HL-60/S4 (cell line): ENCODE results near the gene ANKMY1.

Experiments used
- in situ Hi-C: fragments of 300-500 bp; cut with MboI; formaldehyde crosslinking; loops from 2 replicates; pipeline ENCODE4 v1.14.3; 2022; ENCODE audit warnings: low sequenced_read_pairs

ANKMY1 gene

DNA sequence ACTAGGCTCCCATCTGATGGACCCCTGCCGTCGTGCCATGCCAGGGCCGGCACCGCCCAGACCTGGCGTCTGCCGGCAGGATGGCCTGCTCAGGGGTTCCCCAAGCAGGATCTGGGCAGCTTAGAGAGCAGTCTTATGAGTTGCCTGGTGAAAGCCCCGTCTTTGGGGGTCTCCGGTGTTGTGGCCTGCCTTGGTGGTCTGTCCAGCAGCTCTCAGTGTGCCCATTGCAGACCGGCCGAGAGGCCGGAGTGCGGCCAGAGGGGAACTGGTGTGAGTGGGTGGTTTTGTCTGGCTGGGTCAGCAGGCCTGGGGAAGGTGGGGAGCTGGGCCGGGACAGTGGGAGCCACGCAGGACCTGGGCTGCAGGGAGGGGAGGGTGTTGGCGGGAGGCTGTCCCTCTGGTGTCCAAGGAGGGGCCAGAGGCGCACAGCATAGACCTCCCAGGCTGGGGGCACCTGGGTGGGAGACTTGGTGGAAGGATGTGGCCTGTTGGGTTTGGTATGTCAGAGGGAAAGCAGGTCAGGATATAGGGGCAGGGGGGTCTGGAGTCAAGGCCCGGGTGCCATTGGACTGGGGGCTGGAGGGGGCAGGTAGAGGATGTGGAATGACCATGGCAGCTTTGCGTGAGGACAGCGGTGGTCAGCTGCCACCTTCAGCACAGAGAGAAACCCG, 105.9 kb downstream of the ANKMY1 start:
- in situ Hi-C loops = no loop called here

DNA sequence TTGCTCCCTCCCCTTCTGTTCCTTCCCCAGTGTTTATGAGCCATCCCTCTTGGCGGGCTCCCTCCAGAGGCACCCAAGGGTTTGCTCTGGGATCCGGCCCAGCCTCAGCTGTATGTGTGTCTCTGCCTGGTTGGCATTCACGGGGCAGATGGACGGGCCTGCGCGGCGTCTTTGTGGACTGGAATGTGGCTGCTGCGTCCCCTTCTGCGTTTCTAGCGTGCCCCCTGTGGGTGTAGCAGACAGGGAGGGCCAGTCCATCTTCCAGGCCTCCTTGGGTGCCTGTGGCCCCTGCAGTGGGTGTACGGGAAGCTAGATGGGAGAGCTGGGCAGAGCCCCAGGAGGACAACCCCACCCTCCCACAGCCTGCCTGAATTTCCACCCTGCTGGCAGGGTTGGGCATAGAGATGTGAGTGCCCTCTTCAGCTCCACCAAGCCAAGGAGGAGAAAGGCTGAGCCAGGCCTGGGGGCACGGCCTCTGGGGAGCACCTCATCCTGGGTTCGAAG, 106.6 kb downstream of the ANKMY1 start:
- in situ Hi-C loops = no loop called here

DNA sequence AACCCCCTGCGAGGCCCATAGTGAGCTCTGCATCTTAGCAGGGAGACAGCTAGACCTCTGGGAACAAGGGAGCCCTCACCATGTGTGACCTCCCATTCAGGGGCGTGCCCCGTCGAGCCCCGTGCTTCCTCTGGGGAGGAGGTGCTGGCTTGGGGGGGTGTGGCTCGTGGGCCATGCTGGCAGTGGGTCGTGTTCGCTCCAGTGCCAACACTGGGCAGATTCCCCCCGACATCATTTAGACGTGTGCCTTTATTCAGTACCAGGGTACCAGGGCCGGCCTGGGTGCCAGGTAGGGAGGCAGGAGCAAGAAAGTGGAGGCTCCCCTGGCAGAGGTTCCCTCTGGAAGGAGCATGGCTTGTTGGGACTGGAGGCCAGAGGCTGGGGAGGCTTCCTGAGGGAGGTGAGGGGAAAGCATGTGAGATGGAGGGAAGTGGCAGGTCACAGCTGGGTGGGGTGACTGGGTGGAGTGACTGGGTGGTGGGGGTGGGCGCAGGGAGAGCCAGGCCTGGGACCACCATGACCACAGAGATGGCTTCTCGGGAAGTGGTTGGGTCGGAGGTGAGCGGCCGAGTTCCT, 107.2 kb downstream of the ANKMY1 start:
- in situ Hi-C loops = no loop called here

DNA sequence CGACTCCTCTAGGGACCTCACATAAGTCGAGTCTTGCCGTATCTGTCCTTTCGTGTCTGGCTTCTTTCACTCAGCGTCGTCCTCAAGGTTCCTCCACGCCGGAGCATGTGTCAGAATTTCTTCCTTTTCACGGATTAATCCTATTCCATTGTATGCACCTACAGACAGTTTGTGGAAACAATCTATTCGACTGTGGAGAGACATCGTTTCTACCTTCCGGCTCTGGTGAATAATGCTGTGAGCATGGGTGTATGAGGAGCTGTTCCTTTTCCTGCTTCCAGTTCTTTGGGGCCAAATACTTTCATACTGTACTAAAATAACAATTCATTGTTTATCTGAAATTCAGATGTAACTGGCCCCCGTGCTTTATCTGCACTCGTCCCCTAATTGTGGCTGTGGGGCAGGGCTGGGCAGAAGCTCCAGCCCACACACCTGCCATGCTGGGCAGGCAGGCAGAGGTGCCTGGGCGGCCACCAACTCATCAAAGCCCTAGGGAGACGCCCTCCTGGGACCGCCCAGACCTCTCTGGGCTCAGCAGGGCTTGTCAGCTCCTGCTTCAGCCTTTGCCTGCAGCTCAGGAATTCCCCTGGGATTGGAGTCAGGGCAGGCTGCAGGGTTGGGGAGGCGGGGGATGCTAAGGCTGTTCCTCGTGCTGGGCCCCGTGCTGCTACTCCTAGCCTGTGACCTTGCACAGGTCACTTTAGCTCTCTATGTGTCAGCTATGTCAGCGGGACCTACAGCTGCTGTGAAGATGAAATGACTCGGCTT, 107.8 kb downstream of the ANKMY1 start:
- in situ Hi-C loops = loop anchor here (25.0 kb wide), 1 partner anchor 213 kb away; no protein-coding TSS in a partner anchor

DNA sequence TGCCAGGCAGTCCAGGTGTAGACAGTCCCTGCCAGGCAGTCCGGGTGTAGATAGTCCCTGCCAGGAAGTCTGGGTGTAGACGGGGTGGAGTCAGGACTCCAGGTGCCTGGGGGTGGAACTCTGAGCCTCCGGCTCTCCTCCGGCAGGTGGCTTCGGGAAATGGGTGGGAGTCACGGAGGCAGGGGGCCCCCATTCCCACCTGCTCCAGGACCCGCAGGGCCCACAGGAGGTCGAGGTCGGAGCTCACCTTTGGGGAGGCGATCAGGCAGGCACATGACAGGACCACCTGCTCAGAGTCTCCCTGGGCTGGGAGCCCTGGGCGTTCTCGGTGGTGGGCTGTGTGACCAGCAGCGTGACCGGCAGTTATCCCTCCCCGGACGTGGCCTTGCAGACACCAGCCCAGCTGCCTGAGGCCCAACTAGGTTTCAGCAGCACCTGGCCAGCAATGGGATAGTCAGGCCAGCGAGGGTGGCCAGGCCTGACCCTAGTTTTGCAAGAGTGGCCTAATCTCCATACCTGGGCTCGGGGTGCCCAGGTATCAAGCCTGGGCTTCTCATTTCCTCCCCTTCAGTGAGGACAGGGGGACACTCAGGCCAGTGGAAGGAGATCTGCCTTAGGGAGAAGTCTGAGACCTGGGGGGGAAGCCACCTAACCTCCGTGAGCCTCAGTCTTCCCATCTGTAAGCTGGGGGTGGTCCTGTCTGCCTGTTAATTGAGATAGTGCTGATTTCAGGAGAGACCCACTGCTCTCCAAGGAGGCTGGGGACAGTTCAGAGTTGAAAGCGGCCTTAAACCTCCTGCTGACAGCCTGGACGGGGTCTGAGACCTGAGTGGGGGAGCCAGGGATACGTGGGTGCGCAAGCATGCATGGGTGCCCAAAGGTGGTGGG, 109.2 kb downstream of the ANKMY1 start:
- in situ Hi-C loops = loop anchor here (25.0 kb wide), 1 partner anchor 211 kb away; no protein-coding TSS in a partner anchor

DNA sequence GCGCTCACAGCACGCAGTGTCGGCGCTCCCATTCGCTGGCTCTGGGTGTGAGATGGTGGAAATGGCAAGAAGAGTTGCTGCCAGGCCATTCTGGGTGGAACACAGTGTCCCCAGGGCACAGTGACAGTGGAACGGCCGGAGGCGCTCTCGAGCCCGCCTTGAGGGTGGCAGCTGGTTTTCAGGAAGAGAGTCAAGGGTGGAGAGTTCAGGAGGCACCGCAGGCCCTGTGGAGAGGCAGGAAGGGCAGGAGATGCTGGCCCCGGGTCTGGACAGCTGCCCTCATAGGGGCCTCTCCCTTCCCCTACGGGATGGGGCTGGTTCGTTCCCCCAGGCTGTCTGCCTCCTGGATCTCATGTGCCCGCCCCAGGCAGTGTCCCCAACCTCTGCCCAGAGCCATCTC, 109.9 kb downstream of the ANKMY1 start:
- in situ Hi-C loops = loop anchor here (25.0 kb wide), 1 partner anchor 211 kb away; no protein-coding TSS in a partner anchor

DNA sequence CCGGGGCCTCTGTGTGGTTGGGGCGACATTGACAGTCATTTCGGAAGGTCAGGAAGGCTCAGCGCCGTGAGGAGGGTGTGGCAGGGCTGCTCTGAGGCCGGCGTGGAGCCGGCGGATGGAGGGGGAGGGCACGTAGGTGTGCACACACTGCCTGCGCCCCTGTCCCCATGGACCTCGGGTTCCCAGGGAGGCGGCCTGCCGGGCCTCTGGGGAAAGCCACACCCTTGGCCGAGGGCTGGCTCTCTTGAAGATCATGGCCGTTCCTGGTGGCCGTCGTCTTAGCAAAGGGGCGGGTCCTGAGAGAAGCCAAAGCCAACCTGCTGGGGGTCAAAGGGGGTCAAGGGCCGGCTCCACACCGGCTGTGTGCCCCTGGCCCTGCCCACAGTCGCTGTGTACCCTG, 110.5 kb downstream of the ANKMY1 start:
- in situ Hi-C loops = loop anchor here (25.0 kb wide), 1 partner anchor 210 kb away; no protein-coding TSS in a partner anchor

DNA sequence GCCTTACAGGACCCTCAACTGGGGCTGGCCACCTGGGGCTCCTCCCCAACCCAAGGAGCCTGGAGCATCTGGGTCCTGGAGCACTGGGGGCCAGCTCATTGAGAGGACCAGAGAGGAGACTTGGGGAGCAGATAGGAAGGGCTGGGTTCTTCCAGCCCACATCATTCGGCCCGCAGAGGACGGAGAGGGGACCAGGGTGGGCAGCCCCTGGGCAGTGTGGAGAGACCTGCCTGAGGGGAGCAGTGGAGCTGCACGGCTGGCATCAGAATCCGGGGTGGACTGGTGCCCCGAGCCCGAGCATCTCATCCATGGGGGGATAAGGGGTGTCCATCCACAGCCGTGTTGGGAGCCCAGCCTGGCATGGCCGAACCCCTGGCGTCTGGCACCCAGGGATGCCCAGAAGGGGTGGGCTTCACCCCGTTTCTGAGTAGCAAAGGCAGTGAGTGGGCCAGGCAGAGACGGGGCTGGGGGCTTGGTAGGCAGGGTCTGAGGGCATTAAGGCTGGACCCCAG, 111.1 kb downstream of the ANKMY1 start:
- in situ Hi-C loops = loop anchor here (25.0 kb wide), 1 partner anchor 209 kb away; no protein-coding TSS in a partner anchor

DNA sequence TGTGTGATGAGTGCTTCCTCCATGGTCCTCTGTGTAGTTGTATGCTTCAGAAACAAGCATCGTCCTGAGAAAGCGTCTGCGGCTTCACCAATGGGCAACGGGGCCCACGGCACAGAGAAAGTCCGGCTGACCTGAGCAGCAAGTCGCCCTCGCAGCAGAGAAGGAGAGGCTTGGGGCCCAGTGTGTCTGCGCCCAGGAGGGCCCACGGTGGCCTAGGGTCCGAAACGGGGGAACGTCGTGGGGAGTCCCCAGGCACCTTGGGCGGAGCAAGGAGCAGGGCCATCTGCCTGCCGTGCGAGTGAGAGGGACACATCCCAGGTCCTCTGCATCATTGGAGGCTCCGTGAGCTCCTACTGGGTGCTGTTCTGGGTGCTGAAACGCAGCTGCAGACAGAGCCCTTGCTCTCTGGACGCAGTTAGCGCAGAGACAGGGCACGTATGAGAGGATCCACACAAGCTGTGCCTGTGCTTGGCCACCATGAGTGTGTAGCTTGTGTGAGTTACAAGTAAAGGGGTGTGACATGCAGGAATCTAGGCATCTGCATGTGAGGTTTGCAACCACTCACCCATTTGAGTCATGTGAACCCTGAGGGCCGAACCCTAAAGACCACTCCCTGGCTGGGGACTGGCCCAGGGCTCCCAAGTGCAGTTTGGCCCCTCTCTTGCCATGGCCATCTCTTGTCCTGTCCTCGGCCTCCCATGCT, 111.7 kb downstream of the ANKMY1 start:
- in situ Hi-C loops = loop anchor here (25.0 kb wide), 1 partner anchor 209 kb away; no protein-coding TSS in a partner anchor

DNA sequence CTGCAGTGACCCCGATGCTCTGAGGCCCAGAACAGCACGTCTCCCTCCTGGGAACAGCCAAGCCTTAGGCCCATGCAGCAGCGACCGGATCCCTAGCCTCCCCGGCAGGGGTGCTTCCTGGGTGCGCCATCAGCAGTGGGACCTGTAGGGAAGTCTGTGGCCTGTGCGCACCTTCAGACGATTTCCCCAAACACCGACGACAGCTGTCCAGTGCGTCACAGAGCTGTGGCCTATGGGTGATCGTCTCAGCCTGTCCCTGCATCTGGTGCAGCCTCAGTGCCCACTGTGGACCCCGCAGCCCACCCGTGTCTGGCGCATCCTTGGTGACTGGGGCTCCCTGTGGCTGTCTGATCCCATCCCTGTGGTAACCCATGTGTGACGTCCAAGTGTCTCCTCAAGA, 113.3 kb downstream of the ANKMY1 start:
- in situ Hi-C loops = loop anchor here (25.0 kb wide), 1 partner anchor 207 kb away; no protein-coding TSS in a partner anchor

DNA sequence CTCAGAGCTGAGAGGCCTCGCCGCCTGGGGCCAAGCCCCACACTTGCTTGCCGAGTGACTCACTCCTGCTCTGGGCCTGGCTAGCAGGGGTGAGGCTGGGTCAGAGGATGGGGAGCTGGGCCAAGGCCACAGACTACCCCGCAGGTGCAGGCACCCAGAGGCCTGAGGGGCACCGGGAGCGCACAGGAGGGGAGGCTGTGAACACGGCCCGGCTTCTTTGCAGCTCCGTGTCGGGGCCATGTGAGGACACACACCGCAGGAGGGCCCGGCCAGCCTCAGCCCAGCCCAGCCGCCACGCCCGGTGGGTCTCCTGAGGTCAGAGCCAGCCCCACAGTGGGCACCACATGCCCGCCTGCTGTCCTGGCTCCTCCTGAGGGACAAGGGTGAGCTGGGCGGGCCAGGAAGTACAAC, 113.9 kb downstream of the ANKMY1 start:
- in situ Hi-C loops = loop anchor here (25.0 kb wide), 1 partner anchor 207 kb away; no protein-coding TSS in a partner anchor

DNA sequence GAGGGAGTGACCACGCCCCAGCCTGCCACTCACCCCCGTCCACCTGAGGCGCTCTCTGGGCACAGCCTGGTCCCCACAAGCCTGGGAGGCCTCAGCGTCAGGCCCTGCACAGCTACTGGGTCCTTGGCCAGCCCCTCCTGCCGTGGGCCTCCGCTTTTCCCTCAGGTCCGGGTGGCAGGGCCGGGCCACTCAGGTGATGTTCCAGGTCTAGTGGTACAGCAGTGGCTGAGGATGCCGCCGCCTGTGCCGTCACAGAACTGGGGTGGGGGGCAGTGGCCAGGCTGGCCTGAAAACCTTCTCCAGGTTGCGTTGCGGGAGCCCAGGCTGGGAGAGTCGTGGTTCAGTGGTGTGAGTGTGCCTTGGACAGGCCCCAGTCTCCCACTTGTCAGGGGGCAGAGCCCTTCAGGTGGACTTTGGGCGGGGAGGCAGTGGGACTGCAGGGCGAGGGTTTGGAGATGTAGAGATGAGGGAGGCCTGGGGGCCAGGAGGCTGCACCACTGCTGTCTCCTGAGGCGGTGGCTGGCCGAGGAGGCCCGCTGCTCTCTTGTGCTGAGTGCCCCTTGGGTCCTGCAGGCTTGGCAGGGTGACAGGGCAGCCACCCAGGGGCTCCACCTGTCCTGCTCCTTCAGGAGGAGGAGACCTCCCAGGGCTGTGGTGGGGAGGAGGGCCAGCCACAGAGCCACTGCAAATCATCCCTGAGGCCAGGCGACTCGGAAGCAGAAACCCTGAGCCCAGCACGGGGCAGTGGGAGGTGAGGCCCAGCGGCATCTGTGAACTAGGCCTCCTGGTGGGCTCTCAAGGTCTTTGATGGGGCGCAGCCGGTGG, 114.7 kb downstream of the ANKMY1 start:
- in situ Hi-C loops = loop anchor here (25.0 kb wide), 1 partner anchor 206 kb away; no protein-coding TSS in a partner anchor

DNA sequence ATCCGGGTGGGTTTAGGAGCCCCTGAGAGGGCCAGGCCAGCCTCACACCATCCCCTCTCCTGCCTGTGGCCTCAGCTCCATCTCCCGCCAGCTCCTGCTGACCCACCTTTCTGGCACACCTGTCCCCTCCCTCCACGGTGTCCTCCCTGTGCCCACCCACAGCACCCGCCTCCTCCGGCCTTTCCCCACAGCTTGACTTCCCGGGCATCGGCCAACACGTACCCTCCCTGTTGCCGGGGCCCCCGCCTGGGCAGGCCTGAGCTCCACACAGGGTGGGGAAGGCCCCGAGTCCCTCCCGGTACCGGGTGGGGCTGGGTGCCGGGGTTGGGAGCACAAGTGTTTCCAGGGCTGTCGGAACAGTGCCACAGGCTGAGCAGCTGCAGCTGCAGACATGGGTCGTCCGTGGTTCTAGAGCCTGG, 115.8 kb downstream of the ANKMY1 start:
- in situ Hi-C loops = loop anchor here (25.0 kb wide), 1 partner anchor 205 kb away; no protein-coding TSS in a partner anchor

DNA sequence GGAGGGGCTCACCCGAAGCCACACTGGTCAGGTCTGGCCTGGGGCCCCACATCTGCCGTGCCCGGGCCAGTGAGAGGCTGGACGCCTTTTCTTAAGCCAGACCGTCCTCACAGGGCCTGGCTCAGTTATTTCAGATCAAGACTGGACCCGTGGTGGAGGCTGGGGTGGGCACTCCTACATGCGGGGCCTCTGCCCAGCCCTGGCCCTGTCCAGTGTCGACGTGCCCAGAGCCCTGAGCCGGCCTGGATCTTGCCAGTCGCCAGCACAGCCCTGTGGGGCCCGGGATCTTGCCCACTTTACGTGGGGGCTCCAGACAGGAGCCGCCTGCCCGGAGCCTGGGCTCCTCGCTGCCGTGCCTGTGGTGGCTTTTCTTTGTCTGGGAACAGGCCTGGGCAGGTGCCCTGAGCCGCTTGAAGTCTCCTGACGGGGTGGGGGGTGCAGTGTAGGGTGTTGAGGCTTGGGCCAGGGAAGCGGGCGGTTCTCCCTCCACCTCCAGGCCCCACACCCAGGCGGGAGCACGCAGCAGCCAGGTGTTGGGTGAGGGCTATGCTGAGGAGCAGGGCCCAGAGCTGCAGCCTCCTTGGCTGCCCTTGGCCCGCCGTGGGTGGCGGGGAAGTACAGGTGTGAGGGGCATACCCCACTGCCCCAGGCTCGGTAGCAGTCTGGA, 116.3 kb downstream of the ANKMY1 start:
- in situ Hi-C loops = loop anchor here (25.0 kb wide), 1 partner anchor 204 kb away; no protein-coding TSS in a partner anchor

DNA sequence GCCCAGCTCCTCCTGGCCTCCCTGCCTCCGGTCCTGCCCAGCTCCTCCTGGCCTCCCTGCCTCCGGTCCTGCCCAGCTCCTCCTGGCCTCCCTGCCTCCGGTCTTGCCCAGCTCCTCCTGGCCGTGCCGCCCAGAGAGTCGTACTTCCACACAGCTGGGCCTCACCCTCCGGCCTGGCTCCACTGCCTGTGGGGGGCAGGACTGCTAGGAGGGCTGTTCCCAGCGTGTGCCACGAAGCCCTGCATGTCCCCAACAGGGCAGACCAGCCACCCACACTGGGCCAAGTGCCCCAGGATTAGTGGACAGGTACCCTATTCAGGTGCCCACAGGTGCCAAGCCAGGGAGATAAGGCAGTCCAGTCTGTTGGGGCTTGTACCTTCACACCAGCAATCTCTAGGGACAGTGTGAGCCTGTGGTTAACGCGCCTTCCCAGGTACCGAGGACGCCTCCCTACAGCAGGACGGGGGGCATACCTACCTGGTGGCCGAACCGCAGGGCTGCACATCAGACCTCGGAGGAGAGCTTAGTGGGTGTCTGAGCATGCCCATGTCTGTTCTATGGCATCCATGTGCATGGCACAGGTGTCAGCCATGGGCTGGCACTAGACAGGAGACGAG, 117.0 kb downstream of the ANKMY1 start:
- in situ Hi-C loops = loop anchor here (25.0 kb wide), 1 partner anchor 204 kb away; no protein-coding TSS in a partner anchor

DNA sequence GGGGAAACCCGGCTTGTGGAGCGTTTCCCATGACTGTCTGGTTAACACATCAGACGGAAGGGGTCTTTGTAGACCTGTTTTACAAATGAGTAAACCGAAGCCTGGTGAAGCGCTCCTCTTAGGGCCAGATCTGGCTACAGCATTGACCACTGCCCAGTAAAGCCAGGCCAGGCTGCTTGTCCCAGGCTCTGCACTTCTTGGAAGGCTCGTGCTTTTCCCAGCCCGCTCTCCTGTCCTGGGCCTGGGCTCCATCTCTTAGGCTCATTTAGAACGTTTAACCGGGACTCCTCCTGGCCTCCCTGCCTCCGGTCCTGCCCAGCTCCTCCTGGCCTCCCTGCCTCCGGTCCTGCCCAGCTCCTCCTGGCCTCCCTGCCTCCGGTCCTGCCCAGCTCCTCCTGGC, 117.5 kb downstream of the ANKMY1 start:
- in situ Hi-C loops = loop anchor here (25.0 kb wide), 1 partner anchor 203 kb away; no protein-coding TSS in a partner anchor

DNA sequence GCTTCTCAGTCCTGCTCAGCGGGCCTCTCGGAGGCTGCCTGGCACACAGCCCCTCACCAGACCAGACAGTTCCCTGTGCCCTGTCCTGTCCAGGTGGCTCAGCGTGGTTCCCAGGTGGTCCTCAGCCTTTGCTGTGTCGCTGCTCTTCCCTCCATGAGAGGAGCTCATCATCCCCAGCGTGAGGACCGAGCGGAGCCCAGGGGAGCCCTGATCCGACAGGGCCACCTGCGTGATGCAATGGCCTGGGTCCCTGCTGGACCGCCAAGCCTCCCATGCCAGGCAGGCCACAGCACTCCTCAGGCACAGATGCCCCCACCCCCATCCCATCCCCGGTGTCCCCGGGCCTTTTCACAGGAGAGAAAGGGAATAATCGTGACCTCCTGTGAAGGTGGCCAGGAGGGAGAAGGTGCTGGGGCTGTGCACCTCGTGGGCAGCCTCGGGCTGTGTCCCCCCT, 118.1 kb downstream of the ANKMY1 start:
- in situ Hi-C loops = loop anchor here (25.0 kb wide), 1 partner anchor 202 kb away; no protein-coding TSS in a partner anchor
